Body of pancreas (tissue), 4 donors: Measurements from ENCODE around the gene ANKRD11.

Source experiments
- CTCF ChIP-seq, 7 experiments: fragments of 450-650 bp in 4 of 7; fragments of 200-600 bp in 3 of 7; sonication (generic) in 3 of 7; IDR thresholded peaks; one replicate each; pipeline ENCODE4 v1.5.1; 2016 to 2019; ENCODE audit warnings: antibody characterized with exemption in 7 of 7
- POLR2A ChIP-seq, 3 donors: fragments of 450-650 bp; IDR thresholded peaks; one replicate each; pipeline ENCODE4 v1.6.1; 2016; ENCODE audit warnings: antibody characterized with exemption in 3 of 3, mild to moderate bottlenecking in 2 of 3

GRCh38 chr16:89473791-89474414, 16.5 kb downstream of the ANKRD11 start:
- TF ChIP-seq POLR2A (IDR thresholded peaks at IDR 0.05) (no peak), CTCF (IDR thresholded peaks at IDR 0.05) (no peak)
